SK-N-MC (cell line): ENCODE data around the gene CEMP1.

Experiments used
- DNase-seq: peaks from one replicate; pipeline ENCODE4 v3.0.0-alpha.2; 2011; ENCODE audit warnings: low read depth, low spot score
- H3K27ac ChIP-seq: fragments of 200-600 bp; sonication (generic); 2 replicates; pipeline ENCODE4 v1.5.1; 2016; ENCODE audit warnings: mixed run types
- H3K36me3 ChIP-seq: fragments of 200-600 bp; sonication (generic); 2 replicates; pipeline ENCODE4 v1.6.1; 2017; ENCODE audit warnings: antibody characterized with exemption, low read length, mixed read lengths; ENCODE audit not compliant: insufficient read depth
- H3K4me3 ChIP-seq: fragments of 200-600 bp; sonication (generic); 2 replicates; pipeline ENCODE4 v1.5.1; 2016
- H3K9ac ChIP-seq: fragments of 200-600 bp; sonication (generic); 2 replicates; pipeline ENCODE4 v1.8.0; 2017; ENCODE audit warnings: mixed run types, mixed read lengths; ENCODE audit not compliant: insufficient read length
- H3K9me3 ChIP-seq: fragments of 200-600 bp; sonication (generic); 2 replicates; pipeline ENCODE4 v1.6.1; 2017; ENCODE audit warnings: low read depth, mild to moderate bottlenecking, antibody characterized with exemption, low read length, moderate library complexity, mixed read lengths
- EZH2 ChIP-seq: fragments of 200-600 bp; sonication (generic); IDR thresholded peaks from one replicate; pipeline ENCODE4 v1.6.1; 2017; ENCODE audit warnings: antibody characterized with exemption
- FOXP2 ChIP-seq: optimal IDR thresholded peaks from 2 replicates; pipeline ENCODE3; 2011; ENCODE audit warnings: mild to moderate bottlenecking, moderate library complexity; ENCODE audit not compliant: insufficient read depth; ENCODE audit errors: extremely low read length, control extremely low read depth
- POLR2AphosphoS5 ChIP-seq: IDR thresholded peaks from 2 replicates; pipeline ENCODE4 v1.6.1; 2012; ENCODE audit warnings: mild to moderate bottlenecking, low read depth, low read length, borderline replicate concordance

The CEMP1 gene

DNA sequence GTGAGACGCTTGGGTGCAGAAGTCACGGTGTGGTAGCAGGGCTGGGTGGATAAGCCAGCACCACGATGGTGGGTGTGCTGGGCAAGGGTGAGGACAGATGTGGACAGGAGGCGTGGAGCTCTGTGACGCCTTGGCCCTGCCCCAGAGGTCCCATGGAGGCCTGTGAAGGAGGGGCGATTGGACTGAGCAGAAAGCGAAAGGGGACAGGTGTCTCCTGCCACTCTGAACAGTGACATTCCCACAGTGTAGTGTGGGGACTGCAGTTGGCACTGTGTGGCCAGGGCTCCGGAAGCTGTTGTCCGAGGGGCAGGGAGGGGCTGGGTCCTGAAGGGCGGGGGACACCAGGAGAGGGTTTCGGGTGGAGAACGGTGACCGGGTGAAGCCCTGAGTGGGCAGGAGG, 49.0 kb downstream of the CEMP1 start:
- DNase-seq, result no peak
- TF ChIP-seq FOXP2 (no peak), EZH2 (no peak), POLR2AphosphoS5 (no peak)
- no peaks in the 10 kb centered on the region for H3K36me3 ChIP-seq
- no peak overlapping the region for H3K4me3 ChIP-seq
- no peaks in the 10 kb centered on the region for H3K9me3 ChIP-seq
- H3K27ac ChIP-seq, result no peak overlapping the region
- no peak overlapping the region for H3K9ac ChIP-seq

DNA sequence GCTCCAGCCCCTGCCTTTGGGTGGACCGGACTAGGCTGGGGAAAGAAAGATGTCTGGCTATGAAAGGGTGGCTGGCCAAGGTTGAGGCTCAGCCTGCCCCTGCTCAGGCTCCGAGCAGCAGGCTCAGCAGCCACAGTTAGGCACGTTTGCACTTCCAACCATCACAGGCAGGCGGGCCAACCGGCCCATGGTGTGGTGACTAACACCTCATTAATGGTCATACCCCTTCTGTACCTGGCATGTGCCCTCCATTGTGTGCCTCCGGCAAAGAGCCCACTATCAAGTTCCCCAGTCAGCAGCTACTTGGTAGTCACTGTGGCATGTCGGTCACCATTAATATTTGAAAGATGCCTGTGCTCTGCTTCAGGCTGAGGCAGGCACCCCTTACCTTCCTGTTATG, 49.5 kb downstream of the CEMP1 start:
- H3K9ac ChIP-seq, result no peak overlapping the region
- no peaks in the 10 kb centered on the region for H3K9me3 ChIP-seq
- DNase-seq, result no peak
- H3K4me3 ChIP-seq, result no peak overlapping the region
- H3K36me3 ChIP-seq, result no peaks in the 10 kb centered on the region
- TF ChIP-seq EZH2 (no peak), FOXP2 (no peak), POLR2AphosphoS5 (no peak)
- no peak overlapping the region for H3K27ac ChIP-seq

DNA sequence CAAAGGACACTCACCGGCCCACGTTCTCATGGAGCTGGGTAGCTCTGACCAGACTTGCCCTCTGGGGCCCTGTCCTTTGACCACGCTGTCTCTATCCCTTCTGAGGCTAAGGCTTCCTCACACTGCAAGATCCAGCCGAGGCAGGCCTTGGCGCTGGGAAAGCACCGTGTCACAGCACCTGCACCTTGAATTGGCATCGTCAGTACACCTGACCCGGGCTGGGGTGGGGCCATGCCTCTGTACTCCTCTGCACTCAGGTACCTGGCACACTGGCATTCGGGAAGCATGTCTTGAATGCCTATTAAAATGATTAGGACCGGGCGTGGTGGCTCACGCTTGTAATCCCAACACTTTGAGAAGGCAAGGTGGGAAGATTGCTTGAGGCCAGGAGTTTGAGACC, 50.3 kb downstream of the CEMP1 start:
- TF ChIP-seq FOXP2 (no peak), EZH2 (no peak), POLR2AphosphoS5 (no peak)
- H3K9me3 ChIP-seq, result no peaks in the 10 kb centered on the region
- H3K9ac ChIP-seq, result no peak overlapping the region
- no peak overlapping the region for H3K4me3 ChIP-seq
- no peaks in the 10 kb centered on the region for H3K36me3 ChIP-seq
- H3K27ac ChIP-seq, result no peak overlapping the region
- DNase-seq, result no peak
